GM19099 (cell line): ENCODE data around the gene C3orf18.

Source experiments
- POLR2A ChIP-seq: IDR thresholded peaks from 3 replicates; pipeline ENCODE4 v1.6.1; 2011; ENCODE audit warnings: low read depth; ENCODE audit not compliant: insufficient read length; ENCODE audit errors: extremely low read depth

C3orf18 gene

DNA sequence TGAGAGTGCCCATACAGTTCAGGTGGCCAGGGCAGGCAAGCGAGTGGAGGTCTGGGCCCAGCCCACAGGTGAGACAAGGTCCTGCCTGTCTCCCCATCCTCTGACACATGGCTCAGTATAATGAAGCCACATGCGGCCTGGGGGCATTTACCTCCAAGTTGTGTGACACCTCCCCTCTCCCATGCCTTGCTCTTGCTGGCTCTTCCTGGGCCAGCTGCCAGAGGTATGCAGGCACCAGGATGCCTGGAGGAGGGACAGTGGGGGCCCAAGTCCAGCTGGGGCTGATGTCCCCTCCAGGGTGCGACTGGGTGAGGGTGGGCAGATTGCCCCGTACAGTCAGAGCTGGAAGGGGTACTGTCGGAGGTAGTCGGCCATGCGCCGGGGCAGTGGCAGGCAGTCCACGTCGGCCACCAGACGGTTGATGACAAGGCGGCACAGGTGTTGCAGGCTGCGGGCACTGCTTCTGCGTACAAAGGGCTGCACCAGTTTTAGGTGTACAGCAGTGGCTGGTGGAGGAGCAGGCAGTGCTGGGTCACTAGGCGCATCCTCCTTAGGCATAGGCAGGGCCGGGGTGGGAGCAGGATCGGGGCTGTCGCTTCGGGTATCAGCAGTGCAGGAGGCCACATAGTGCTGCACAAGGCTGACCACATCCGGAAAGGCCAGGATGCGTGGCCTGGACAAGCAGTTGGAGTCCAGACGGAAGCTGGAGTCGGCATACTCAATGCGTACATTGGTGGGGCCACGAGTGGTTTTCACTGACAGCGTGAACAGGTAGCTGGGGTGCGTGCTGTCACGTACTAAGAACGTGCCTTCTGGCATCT is 39.9 kb upstream of the C3orf18 start:
- TF ChIP-seq POLR2A = no peak

DNA sequence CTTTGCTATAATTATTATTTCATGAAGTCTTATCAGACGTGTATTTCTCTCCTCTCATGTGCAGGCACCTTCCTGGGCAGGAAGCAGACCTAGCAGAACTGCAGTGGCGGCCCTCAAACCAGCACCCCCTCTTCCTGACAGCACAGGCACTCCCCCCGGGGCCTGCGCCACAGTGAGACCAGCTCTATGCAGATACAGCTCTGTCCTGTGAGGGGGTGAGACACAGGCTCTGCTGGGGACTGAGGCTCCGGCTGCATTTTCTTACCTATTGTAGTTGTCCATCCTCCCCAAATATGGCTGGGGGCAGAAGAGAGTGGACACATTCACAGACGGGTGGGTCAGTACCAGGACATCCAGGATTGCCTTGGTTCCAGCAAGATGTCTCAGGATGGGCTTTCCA is 39.0 kb upstream of the C3orf18 start:
- no peak for TF ChIP-seq POLR2A

DNA sequence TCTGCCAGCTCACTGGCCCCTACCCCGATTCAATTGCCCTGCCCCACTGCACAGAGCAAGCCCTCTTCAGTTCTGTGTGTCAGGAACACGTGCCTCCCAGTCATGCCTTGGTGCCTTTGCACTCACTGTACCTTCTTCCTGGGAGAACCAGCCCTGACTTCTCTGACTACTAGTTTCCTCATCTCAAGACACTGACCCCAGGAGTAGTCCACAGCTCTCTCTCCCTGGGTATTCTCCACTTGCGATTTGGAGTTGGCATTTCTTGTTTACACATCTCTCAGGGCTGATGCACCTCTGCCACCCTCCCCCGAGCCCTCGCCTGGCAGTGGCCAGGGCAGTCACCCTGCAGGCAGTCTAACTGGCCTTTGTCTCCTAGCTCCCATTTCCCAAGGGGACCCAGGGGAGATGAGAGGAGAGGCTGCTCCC is 38.4 kb upstream of the C3orf18 start:
- TF ChIP-seq POLR2A = no peak

DNA sequence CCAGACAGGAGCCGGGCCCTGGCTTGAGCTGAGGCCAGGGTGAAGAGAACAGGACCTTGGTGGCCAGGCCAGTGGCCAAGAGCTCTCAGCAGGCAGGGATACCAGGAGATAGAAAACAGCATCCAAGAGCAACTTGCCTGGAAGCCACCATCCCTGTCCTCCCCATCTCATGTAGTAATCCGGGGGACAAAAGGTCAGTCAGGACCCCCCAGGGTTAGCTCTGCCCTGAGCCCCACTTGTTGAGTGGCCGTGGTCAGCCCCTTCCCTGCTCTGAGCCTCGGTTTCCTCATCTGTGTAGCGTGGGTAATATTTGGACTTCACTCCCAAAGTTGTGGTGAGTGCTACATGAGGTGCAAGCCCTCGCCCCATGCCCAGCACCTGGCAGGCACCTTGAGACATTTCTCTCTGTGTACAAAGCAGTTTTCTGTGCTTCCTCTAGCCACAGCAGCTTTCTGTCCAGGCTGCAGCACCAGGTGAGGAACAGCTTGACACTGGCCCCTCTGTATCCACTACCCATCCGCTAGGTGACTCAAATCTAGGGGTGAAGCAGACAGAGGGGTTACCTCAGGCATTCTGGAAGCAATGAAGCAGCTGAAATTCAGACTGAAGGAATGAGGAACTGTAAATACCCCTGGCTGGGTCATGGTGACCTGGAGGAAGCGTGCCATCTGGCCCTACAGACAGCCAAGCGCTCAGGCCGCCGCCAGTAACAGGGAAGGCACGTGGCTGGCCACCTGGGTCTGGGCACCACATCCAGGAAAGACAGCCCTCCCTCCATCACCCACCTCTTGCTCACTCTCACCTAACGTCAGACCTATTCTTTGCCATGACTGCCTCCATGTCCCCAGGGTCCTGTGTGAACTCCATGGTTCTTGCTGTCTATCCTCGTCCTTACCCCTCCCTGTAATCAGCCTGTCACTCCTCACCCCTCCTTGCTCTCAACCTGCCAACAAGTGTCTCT is 37.4 kb upstream of the C3orf18 start:
- no peak for TF ChIP-seq POLR2A

DNA sequence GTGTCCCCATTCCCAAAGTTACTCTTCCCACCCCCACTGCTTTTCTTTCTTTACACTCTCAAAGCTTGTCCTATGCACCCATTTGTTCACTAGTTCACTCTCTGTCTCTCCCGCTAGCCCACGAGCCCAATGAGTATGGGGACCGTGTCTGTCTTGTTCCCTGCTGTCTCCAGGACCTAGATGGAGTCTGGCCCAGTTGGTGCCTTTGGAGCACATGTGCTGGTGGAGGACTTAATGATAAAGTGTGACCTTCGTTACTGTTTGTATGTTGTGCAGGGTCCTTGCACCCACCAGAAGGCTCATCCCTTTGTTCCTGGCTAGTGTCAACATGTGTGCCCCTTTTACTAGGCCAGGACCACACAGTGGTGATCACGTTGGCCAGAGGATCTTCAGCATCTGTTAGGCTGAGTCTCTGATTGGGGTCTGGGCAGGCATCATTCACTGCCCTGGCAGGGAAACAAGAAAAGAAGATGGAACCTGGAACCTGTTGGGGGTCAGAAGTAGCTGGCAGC is 36.6 kb upstream of the C3orf18 start:
- no peak for TF ChIP-seq POLR2A

DNA sequence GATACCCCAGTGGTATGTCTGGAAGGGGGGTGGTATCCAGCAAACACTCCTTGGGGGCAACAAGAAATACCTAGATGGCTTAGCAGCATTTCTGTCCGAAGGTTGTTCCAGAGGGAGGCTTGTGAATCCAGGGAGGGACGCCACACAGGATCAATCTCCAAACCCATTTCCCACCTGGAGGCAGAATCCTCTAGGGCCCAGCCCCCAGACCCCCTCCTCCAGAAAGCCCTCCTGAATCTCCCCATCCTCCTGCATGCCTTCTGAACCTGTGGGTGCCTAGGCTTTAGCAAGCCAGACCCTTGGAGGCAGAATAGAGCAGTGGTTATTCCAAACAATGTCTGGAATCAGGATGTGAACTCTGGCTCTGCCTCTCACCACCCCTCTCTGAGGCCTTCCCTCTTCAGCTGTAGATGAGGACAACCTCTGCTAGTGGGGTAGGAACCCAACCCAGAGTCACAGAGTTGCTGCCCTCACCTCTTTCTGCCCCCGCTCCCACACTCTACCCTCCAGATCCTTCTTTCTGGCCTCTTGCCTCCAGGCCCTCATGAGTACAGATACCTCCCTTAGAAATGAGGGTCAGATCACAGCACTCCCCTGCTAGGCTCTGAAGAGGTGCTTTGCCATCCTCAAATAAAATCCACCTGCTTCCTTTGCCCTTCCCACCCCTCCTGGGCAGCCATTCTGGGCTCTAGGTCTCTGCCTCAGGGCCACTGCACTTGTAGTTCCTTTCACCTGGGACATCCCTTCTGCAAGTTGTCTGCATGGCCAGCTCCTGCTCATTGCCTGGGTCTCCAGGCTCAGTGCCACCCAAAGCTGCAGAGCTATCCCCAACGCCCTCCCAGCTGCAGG is 35.9 kb upstream of the C3orf18 start:
- TF ChIP-seq POLR2A = no peak

DNA sequence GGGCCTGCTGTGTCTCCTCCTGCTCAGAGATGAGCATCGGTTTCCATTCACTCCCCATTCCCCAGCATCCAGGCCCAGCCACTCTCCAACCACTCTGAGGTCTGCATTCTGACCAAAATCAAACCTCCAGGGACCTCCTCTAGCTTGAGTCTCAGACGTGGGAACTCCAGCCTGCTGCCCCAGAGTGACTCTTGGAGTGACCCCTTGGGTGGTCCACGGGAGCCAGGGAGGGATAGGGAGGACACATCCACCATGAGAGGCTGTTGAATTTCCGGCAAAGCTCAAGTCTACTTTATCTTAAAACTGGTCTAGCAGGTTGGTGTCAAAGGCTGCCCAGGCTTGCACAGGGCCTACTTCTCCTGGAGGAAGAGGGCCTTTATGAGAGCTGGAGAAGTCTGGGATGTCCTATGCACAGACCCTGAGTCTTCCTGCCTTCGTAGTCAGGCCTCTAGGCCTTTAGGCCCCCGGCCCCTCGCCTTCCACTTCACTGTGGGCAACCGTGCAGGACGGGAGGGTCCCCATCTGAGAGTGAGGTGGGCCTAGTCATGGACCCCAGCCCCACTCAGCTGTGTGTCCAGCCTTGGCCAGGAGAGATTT is 35.1 kb upstream of the C3orf18 start:
- no peak for TF ChIP-seq POLR2A

DNA sequence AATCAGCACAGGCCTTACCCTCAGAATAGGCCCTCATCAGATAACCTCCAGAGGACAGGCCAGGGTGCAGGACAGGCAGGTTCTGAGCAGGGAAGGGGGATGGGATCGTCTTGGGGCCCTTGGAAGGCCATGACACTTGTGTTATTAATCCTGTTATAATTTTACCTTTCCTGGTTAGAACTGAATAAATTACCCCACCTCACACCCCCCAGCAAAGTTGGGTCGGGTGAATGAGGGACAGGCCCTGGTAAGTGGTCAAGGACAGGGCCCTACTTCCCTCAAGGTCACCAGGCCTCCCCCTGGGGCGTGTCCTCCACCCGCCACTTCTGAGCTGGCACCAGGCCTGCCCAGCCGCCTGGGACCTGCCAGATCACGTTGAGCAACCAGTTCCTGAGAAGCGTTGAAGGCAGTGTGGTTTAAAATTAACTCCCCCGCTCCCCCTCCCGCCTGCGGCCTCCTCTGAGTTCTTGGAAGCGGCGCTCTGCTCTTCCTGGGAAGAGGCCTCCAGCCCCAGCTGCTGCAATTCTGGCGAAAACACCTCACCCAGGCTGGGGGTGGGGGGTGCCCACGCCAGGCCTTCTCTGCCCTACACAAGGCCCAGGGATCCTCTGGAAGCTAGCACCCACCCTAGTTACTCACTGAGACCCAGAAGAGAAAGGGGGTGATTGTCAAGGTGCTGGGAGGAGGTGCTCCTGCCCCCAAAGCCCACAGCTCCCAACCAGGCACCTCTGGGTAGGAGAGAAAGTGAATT is 33.5 kb upstream of the C3orf18 start:
- peak; percentile 39 for TF ChIP-seq POLR2A

DNA sequence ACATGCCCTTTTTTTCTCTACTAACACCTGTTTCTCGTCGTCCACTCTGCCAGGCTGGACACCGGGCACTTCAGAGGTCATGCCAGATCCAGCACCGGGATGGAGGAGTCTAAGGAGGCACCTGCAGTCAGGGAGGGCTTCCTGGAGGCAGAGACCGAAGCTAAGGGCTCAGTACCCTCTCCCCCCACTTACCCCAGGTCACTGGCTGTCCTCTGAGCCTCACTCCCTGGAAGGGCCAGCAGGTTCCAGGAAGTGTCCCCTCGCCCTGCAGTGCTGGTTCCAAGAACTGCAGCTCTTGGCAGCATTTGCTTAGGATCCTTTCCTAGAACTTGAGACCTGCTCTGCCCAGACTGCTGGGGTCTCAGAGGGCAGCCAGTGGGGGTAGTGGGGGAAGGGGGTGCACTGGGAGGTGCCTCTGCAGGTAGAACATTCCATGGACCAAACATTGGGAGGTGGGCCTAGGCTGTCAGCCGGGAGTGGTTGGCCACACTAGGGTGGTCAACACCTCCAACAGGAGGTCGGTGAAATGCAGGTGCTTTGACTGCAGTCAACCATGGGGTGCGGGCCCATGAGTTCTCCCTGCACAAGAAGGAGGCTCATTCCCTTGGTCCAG is 32.7 kb upstream of the C3orf18 start:
- no peak for TF ChIP-seq POLR2A

DNA sequence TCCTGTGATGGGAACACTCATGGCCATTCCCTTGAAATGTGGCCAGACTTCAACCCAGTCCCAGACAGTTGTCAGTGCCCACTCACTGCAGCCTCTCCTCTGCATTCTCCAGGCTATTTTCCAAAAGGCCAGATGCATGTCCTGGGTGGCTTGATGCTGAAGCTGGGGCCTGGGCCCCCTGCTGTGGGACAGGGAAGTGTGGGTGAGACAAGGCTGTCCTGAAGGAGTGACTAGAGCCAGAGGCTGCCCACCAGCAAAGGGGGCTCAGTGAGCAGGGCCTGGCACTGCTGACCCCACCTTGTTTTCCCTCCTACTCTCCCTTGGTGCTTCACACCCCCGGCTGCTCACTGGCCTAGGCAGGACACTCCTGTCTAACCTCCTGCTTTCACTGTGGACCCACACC is 32.2 kb upstream of the C3orf18 start:
- no peak for TF ChIP-seq POLR2A

DNA sequence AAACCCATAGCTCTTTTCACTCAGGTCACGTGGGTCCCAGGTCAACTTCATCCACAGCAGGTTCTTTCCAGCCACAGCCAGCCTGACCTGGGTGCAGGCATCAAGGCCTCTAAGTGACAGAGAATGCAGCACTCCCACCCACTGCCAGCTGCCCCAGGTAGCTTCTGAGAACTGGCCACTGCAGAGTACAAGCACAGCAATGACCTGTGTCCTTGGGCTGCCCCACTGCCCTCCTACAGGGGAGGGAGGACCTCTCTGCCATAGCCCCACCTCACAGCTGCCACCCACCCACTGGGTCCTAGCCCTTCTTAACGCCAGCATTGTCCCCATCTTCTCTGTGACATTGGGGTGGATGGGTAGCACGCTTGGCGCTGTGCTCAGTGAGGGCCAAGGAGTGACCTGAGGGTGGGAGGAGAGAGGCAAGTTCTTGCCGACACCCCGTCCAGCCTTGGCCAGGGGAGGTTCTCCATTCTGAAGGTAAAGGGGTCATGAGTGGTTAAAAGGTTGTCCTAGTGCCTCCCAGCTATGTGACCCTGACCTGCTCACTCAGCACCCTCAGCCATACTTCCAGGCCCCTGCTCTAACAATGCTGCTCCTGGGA is 31.7 kb upstream of the C3orf18 start:
- no peak for TF ChIP-seq POLR2A

DNA sequence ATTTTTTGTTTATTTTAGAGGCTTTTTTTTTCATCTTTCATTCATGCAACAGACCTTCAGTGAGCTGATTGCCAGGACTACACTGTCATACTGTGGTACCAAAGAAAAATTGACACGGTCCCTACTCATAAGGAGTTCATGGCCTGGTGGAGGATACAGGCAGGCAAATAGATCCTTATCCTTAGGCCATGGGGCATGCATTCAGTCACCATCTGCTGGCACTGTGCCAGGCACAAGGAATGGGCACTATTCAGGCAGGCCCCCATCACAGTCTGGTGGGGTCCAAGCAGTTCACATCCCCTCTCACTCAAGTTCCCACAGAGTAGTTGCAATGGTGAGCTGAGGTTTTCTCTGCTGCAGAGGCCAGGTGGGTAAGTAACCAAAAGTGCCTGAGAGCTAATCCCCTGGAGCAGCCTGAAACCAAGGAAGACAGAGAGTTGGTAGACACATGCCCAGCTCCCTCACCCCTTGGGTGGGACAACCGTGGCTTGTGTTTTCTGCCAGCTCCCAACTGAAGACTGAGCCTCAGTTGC is 26.8 kb upstream of the C3orf18 start:
- TF ChIP-seq POLR2A = no peak

DNA sequence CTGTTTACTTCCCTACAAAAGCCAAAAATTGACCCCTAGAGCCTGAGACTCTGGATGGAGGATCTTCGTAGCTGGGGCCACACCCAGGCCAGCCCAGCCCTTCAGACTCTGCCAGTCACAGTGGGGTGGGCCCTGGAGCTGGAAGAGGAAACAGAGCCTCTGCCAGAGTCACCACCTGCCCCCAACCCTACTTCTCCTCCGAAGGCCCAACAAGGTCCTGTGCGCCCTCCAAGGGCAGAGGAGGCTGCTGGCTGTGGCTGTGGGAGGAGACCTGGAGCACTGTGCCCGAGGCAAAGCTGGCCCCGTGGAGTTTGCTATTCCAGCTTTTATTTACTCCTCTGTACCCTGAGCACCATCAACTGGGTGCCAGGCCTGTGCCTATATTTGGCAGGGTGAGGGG is 25.0 kb upstream of the C3orf18 start:
- no peak for TF ChIP-seq POLR2A
